ENCODE results near the gene FAM83C.
"Not testable (repeated sequence)": the region's sequence is repeated elsewhere in the genome, so short reads cannot be mapped to it uniquely, and the experiment has no call there.

Gene FAM83C

DNA sequence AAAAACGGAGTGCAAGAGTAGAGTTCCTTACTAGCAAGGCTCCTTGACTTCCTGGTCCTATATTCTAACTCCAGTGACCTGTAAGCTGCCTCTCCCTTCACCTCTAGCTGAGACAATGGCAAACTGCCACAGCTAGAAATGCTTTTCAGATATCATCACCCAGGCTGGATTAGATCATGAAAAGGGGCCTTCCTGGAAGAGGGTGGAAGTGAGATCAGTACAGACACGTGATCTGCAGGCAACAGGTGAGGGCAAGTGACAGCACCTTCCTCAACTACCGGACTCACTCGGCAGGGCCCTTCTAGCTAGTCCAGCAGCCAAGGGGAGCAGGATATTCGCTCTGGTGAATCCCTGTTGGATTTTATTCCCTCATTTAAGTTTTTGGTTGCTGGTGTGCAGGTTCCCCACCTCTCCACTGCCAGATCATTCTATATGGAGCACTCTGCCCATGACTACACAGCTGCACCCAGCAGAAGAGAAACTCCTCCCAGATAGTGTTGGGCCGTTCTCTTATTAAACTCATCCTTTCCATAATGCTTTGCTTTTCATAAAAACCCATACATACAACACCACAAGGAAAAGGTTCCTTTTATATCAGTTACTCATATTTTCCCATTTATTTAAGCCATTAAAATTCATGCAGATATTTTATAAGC, 26.4 kb upstream of the FAM83C start:
- Histone ChIP-seq H3K4me3 (ENCODE audit: low read depth, low read length) (no peak overlapping the region; the same call in 1 of the 2 replicates), H3K36me3 (ENCODE audit: insufficient read depth, low read length) (no peaks in the 10 kb centered on the region), H3K4me1 (ENCODE audit: control insufficient read depth, insufficient read depth, low read length, unreplicated experiment) (peaks cover 61% of the 10 kb centered on the region), H3K27me3 (ENCODE audit: insufficient read depth, low read length) (no peaks in the 10 kb centered on the region), H3K79me2 (ENCODE audit: control insufficient read depth, insufficient read depth, low read length, unreplicated experiment) (no peaks in the 10 kb centered on the region), H2AFZ (ENCODE audit: low read length, unreplicated experiment) (no peak overlapping the region), H3K27ac (ENCODE audit: low read depth, low read length) (peak overlapping the region; percentile 92)

DNA sequence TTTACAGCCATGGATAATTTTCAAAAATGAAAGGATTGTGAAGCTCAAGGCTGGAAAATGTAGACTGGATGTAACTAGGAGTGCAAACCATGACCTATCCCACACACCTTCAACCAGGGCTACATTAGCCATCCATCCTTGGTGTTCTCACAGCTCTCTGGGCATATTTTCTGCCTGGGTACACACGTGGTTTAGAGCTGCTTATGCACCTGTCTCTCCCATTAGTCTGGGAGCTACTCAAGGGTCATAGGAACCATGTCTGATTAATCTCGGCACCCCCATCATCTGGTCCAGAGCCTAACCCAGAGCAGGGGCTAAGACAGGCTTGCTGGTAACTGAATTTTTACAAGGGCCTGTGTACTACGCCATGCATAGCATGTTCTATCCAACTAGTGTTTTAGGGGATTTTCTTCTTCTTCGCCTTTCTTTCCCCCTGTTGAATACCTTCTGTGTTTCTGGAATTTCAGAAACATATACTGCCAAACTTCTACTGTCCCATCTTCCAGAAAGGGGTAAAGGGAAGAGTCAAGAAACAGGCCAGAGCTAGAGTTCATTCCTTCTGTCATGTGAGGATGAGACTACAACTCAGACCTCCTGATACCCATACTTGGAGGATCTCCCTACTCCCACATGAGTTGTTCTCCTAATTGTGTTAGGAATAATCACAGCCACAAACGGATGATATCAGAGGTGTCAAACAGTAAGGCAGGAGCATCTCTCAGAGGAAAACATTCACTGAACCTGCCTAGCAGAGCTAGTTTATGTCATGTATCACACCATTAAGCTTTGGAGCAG, 25.4 kb upstream of the FAM83C start:
- Histone ChIP-seq H3K4me1 (ENCODE audit: control insufficient read depth, insufficient read depth, low read length, unreplicated experiment) (peaks cover 68% of the 10 kb centered on the region), H2AFZ (ENCODE audit: low read length, unreplicated experiment) (no peak overlapping the region), H3K4me3 (ENCODE audit: low read depth, low read length) (no peak overlapping the region; the same call in 1 of the 2 replicates), H3K36me3 (ENCODE audit: insufficient read depth, low read length) (no peaks in the 10 kb centered on the region), H3K27ac (ENCODE audit: low read depth, low read length) (peak overlapping the region; percentile 92), H3K27me3 (ENCODE audit: insufficient read depth, low read length) (no peaks in the 10 kb centered on the region), H3K79me2 (ENCODE audit: control insufficient read depth, insufficient read depth, low read length, unreplicated experiment) (no peaks in the 10 kb centered on the region)

DNA sequence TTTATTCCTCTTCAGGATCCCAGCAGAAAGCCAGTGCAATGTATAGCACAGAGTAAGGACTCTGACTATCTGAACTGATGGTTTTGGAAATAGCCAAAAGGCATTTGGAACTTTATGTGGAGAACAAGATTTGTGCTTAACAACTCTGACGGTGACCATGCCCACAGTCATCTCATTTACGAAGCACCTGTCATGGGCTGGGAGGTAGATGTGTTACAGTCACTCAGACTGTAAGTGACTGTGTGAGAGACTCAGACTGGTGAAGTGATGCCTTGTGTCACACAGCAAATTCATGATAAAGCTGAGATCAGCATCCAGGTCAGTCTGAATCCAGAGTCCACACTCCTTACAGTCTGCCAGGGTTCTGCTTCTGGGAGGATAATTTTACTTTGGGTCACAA, 23.9 kb upstream of the FAM83C start:
- H3K4me1 ChIP-seq (ENCODE audit: control insufficient read depth, insufficient read depth, low read length, unreplicated experiment): peaks cover 83% of the 10 kb centered on the region
- H3K27ac ChIP-seq (ENCODE audit: low read depth, low read length): peak overlapping the region; percentile 71
- H3K79me2 ChIP-seq (ENCODE audit: control insufficient read depth, insufficient read depth, low read length, unreplicated experiment): no peaks in the 10 kb centered on the region

DNA sequence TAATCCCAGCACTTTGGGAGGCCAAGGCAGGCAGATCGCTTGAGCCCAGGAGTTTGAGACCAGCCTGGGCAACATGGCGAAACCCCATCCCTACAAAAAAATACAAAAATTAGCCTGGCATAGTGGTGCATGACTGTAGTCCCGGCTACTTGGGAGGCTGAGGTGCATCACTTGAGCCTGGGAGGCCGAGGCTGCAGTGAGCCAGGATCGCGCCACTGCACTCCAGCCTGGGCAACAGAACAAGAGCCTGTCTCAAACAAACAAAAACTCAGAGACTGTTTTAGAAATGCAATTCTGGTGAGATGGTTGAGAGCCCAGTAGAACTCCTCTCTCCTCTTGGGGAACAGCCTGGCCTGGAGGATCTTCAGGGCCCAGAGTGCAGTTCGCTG, 23.4 kb upstream of the FAM83C start:
- H3K4me3 ChIP-seq (ENCODE audit: low read depth, low read length): not testable (repeated sequence)
- H3K4me1 ChIP-seq (ENCODE audit: control insufficient read depth, insufficient read depth, low read length, unreplicated experiment): peaks cover 81% of the 10 kb centered on the region
- peak overlapping the region; percentile 71 for H3K27ac ChIP-seq (ENCODE audit: low read depth, low read length)

More for the DNA sequence above, 23.9 kb upstream of the FAM83C start:
- Histone ChIP-seq H3K27me3 (ENCODE audit: insufficient read depth, low read length) (no peaks in the 10 kb centered on the region), H3K4me3 (ENCODE audit: low read depth, low read length) (no peak overlapping the region), H3K36me3 (ENCODE audit: insufficient read depth, low read length) (no peaks in the 10 kb centered on the region), H2AFZ (ENCODE audit: low read length, unreplicated experiment) (no peak overlapping the region)

GRCh38 chr20:35314816-35315631, 22.8 kb upstream of the FAM83C start:
- Histone ChIP-seq H3K79me2 (ENCODE audit: control insufficient read depth, insufficient read depth, low read length, unreplicated experiment) (no peaks in the 10 kb centered on the region), H3K27ac (ENCODE audit: low read depth, low read length) (peak overlapping the region; percentile 71), H2AFZ (ENCODE audit: low read length, unreplicated experiment) (no peak overlapping the region), H3K4me3 (ENCODE audit: low read depth, low read length) (no peak overlapping the region), H3K27me3 (ENCODE audit: insufficient read depth, low read length) (no peaks in the 10 kb centered on the region), H3K4me1 (ENCODE audit: control insufficient read depth, insufficient read depth, low read length, unreplicated experiment) (peaks cover 77% of the 10 kb centered on the region), H3K36me3 (ENCODE audit: insufficient read depth, low read length) (no peaks in the 10 kb centered on the region)

More for the DNA sequence above, 23.4 kb upstream of the FAM83C start:
- not testable (repeated sequence) for H3K27me3 ChIP-seq (ENCODE audit: insufficient read depth, low read length); H2AFZ ChIP-seq (ENCODE audit: low read length, unreplicated experiment); H3K79me2 ChIP-seq (ENCODE audit: control insufficient read depth, insufficient read depth, low read length, unreplicated experiment); H3K36me3 ChIP-seq (ENCODE audit: insufficient read depth, low read length)

DNA sequence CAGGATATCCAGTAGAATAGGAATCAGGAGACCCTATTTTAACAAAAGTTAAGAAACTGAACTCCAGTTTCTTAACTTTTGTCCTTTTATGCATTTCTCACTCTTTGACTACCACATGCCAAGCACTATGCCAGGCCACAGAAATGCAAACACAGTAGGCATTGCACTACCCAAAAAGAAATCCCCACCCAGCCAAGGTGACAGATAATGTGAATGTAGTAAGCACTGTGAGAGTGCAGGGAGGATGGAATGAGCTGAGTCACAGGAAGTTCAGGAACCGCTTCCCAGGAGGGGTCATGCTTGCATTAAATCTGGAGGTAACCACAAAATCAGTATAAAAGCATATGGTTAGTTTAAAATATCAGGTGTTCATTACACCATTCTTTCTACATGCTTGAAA, 20.1 kb upstream of the FAM83C start:
- Histone ChIP-seq H2AFZ (ENCODE audit: low read length, unreplicated experiment) (no peak overlapping the region), H3K4me1 (ENCODE audit: control insufficient read depth, insufficient read depth, low read length, unreplicated experiment) (peaks cover 77% of the 10 kb centered on the region), H3K79me2 (ENCODE audit: control insufficient read depth, insufficient read depth, low read length, unreplicated experiment) (no peaks in the 10 kb centered on the region), H3K4me3 (ENCODE audit: low read depth, low read length) (no peak overlapping the region), H3K27me3 (ENCODE audit: insufficient read depth, low read length) (no peaks in the 10 kb centered on the region), H3K27ac (ENCODE audit: low read depth, low read length) (peak overlapping the region; percentile 94), H3K36me3 (ENCODE audit: insufficient read depth, low read length) (no peaks in the 10 kb centered on the region)

- Histone ChIP-seq H2AFZ (ENCODE audit: low read length, unreplicated experiment) (no peak overlapping the region), H3K27ac (ENCODE audit: low read depth, low read length) (peak overlapping the region; percentile 94), H3K4me3 (ENCODE audit: low read depth, low read length) (no peak overlapping the region), H3K79me2 (ENCODE audit: control insufficient read depth, insufficient read depth, low read length, unreplicated experiment) (no peaks in the 10 kb centered on the region), H3K4me1 (ENCODE audit: control insufficient read depth, insufficient read depth, low read length, unreplicated experiment) (peaks cover 80% of the 10 kb centered on the region), H3K27me3 (ENCODE audit: insufficient read depth, low read length) (no peaks in the 10 kb centered on the region), H3K36me3 (ENCODE audit: insufficient read depth, low read length) (no peaks in the 10 kb centered on the region)
These were observed 19.6 kb upstream of the FAM83C start for GRCh38 chr20:35311822-35312221.

DNA sequence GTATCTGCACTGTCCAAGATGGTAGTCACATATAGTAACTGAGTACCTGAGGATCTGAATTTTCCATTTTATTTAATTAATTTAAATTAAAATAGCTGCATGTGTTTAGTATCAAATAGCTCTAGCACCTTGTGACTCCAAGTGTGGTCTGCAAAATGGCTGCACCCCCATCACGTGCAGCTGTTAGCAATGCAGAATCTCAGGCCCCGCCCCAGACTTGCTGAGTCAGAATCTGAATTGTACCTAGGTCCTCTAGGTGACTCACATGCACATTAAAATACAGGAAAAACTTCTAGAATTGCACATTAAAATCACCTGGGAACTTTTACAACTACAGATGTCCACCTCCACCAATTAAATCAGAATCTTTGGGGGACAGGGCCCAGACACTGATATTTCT, 19.2 kb upstream of the FAM83C start:
- H3K4me3 ChIP-seq (ENCODE audit: low read depth, low read length): no peak overlapping the region
- peak overlapping the region; percentile 94 for H3K27ac ChIP-seq (ENCODE audit: low read depth, low read length)
- no peaks in the 10 kb centered on the region for H3K36me3 ChIP-seq (ENCODE audit: insufficient read depth, low read length)

GRCh38 chr20:35307666-35308653, 15.7 kb upstream of the FAM83C start:
- Histone ChIP-seq H3K36me3 (ENCODE audit: insufficient read depth, low read length) (no peaks in the 10 kb centered on the region), H3K27ac (ENCODE audit: low read depth, low read length) (peak overlapping the region; percentile 100)

More for the DNA sequence above, 19.2 kb upstream of the FAM83C start:
- no peak overlapping the region for H2AFZ ChIP-seq (ENCODE audit: low read length, unreplicated experiment)
- no peaks in the 10 kb centered on the region for H3K79me2 ChIP-seq (ENCODE audit: control insufficient read depth, insufficient read depth, low read length, unreplicated experiment)
- H3K27me3 ChIP-seq (ENCODE audit: insufficient read depth, low read length): no peaks in the 10 kb centered on the region
- H3K4me1 ChIP-seq (ENCODE audit: control insufficient read depth, insufficient read depth, low read length, unreplicated experiment): peaks cover 84% of the 10 kb centered on the region

More at GRCh38 chr20:35307666-35308653, 15.7 kb upstream of the FAM83C start:
- Histone ChIP-seq H3K4me1 (ENCODE audit: control insufficient read depth, insufficient read depth, low read length, unreplicated experiment) (peaks cover 90% of the 10 kb centered on the region), H2AFZ (ENCODE audit: low read length, unreplicated experiment) (no peak overlapping the region), H3K27me3 (ENCODE audit: insufficient read depth, low read length) (no peaks in the 10 kb centered on the region), H3K4me3 (ENCODE audit: low read depth, low read length) (peak overlapping the region; percentile 5; the same call in 1 of the 2 replicates), H3K79me2 (ENCODE audit: control insufficient read depth, insufficient read depth, low read length, unreplicated experiment) (no peaks in the 10 kb centered on the region)
